Epithelial cell of esophagus (primary cell): ENCODE results near the gene ST6GAL1.

Experiments
- DNase-seq: peaks from one replicate; pipeline ENCODE4 v3.0.0; 2010; ENCODE audit warnings: low read depth
- H3K4me3 ChIP-seq: 2 replicates; pipeline ENCODE4 v1.5.1; 2011; ENCODE audit warnings: mild to moderate bottlenecking, low read length, control low read depth
- TF ChIP-seq, protein P1 (sequence below): IDR thresholded peaks from 2 replicates; pipeline ENCODE4 v1.5.1; 2011; ENCODE audit warnings: low read depth, mild to moderate bottlenecking, low read length, control low read depth, inconsistent platforms; ENCODE audit not compliant: insufficient read depth; ENCODE audit errors: missing control alignments

Gene ST6GAL1

DNA sequence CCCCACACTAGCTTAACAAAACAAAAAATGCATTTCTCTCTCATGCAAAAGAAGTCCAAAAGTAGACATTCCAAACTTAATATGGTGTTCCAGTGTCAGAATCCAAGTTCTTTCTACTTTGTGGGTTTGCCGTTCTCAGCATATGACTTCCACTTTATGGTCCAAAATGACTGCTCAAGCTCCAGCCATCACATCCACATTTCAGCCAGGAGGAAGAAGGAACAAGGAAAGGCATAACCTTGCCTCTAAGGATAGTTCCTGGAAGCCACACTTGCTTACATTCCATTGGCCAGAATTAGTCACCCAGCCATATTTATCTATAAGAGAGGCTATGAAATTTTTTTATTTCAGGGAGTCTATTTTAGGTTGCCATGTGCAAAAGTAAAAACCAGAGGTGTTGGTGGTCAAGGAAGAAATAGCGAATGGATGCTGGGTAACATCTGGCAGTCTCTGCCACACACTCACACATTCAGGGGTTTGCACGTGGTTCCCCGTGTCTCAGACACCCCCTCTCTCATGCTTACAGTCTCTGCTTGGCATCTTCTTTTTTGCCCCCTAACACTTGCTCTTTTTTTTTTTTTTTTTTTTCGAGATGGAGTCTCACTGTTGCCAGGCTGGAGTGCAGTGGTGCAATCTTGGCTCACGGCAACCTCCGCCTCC, 139.7 kb downstream of the ST6GAL1 start:
- H3K4me3 ChIP-seq: no peak overlapping the region
- DNase-seq: no peak
- TF ChIP-seq, protein P1, sequence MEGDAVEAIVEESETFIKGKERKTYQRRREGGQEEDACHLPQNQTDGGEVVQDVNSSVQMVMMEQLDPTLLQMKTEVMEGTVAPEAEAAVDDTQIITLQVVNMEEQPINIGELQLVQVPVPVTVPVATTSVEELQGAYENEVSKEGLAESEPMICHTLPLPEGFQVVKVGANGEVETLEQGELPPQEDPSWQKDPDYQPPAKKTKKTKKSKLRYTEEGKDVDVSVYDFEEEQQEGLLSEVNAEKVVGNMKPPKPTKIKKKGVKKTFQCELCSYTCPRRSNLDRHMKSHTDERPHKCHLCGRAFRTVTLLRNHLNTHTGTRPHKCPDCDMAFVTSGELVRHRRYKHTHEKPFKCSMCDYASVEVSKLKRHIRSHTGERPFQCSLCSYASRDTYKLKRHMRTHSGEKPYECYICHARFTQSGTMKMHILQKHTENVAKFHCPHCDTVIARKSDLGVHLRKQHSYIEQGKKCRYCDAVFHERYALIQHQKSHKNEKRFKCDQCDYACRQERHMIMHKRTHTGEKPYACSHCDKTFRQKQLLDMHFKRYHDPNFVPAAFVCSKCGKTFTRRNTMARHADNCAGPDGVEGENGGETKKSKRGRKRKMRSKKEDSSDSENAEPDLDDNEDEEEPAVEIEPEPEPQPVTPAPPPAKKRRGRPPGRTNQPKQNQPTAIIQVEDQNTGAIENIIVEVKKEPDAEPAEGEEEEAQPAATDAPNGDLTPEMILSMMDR: no peak

- TF ChIP-seq, protein P1: no peak
- DNase-seq: no peak
- no peak overlapping the region for H3K4me3 ChIP-seq
Measured at GRCh38 chr3:187072102-187072501, 141.8 kb downstream of the ST6GAL1 start.

GRCh38 chr3:187072511-187072910, 142.2 kb downstream of the ST6GAL1 start:
- peak; percentile 8 for DNase-seq
- TF ChIP-seq, protein P1: no peak
- H3K4me3 ChIP-seq: no peak overlapping the region

GRCh38 chr3:187073581-187074098, 143.3 kb downstream of the ST6GAL1 start:
- no peak overlapping the region for H3K4me3 ChIP-seq
- TF ChIP-seq, protein P1: no peak
- no peak for DNase-seq

DNA sequence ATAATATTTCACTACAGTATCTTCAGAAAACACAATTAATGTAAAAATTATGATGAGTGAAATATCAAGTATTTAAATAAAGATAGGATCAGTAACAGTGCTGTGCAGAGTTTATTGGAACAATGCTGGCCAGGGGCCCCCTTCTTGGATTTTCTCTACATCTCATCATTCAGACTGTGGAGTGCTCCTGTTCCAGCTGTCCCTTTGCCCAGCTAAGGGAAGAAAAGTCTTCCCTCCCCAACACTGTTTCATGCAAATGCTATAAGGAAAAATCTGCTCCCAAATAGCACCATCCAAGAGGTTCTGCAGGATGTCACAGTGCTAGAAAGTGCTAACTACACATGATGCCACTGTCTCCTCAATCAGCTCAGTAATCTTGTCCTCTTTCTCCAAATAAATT, 144.5 kb downstream of the ST6GAL1 start:
- no peak for DNase-seq
- TF ChIP-seq, protein P1: no peak
- H3K4me3 ChIP-seq: no peak overlapping the region

GRCh38 chr3:187076297-187076696, 146.0 kb downstream of the ST6GAL1 start:
- TF ChIP-seq, protein P1: no peak
- H3K4me3 ChIP-seq: no peak overlapping the region
- DNase-seq: no peak

GRCh38 chr3:187077085-187077484, 146.8 kb downstream of the ST6GAL1 start:
- no peak overlapping the region for H3K4me3 ChIP-seq
- TF ChIP-seq, protein P1: no peak
- no peak for DNase-seq
